A204.1 (cell line): ENCODE results near the gene PSMD3.

Experiments
- FAIRE-seq: peaks from 2 replicates; lab custom pipeline; 2012; peaks lifted over from hg19 to GRCh38; lab: Jason Lieb, UNC

The PSMD3 gene

DNA sequence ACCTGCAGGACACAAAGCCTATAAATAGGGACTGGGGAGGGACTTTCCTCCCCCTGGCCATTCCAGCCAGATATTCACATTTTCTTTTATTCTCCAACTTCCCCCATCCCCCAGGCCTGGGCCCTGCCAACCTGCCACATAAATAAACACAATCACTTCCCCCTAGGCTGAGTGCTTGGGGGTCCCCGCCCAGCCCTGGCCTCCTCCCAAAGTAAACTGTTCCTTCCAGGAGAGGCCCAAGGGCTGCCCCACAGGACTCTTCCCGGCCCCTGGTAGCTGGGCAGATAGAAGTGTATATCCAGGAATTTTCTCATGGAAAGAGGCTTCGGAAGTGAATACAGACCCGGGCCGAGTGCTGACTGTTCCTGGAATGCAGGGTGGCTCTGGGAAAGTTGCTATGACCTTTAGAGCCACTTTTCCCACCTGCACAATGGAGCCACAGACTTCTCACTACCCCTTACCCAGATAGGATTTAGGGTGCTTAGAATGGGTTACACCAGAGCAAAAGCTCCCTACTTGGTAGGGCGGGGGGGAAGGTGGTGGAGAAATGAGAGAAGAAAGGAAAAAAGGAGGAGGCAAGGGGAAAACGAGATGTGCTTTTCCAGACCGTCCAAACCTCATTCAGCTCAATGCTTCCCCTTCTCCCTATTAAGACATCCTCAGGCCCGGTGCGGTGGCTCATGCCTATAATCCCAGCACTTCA lies 43.1 kb downstream of the PSMD3 start:
- FAIRE-seq = no peak

DNA sequence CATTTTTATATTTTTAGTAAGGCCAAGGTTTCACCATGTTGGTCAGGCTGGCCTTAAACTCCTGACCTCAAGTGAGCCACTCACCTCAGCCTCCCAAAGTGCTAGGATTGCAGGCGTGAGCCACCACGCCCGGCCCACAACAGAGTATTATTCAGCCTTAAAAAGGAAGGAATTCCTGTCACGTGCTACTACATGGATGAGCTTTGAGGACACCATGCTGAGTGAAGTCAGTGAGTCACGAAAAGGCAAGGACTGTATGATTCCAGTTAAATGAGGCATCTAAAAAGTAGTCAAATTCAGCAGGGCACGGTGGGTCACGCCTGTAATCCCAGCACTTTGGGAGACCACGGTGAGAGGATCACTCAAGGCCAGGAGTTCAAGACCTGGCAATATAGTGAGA lies 44.3 kb downstream of the PSMD3 start:
- FAIRE-seq = no peak

DNA sequence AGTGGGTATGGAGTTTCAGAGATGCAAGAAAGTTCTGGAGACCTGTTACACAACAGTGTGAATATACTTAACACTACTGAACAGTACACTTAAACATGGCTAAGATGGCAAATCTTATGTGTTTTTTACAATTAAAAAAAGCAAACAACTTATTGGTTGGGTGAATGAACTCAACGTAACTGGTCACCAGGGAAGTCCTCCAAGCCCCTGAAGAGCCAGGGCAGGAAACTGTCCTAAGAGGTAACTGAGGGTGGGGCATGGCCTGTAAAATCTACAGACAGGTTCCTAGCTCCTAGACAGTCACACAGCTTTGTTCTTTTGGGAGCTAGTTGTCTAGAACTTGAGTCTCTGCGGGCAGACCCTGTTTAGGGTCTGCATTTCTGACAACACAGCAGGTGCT lies 45.0 kb downstream of the PSMD3 start:
- no peak for FAIRE-seq

DNA sequence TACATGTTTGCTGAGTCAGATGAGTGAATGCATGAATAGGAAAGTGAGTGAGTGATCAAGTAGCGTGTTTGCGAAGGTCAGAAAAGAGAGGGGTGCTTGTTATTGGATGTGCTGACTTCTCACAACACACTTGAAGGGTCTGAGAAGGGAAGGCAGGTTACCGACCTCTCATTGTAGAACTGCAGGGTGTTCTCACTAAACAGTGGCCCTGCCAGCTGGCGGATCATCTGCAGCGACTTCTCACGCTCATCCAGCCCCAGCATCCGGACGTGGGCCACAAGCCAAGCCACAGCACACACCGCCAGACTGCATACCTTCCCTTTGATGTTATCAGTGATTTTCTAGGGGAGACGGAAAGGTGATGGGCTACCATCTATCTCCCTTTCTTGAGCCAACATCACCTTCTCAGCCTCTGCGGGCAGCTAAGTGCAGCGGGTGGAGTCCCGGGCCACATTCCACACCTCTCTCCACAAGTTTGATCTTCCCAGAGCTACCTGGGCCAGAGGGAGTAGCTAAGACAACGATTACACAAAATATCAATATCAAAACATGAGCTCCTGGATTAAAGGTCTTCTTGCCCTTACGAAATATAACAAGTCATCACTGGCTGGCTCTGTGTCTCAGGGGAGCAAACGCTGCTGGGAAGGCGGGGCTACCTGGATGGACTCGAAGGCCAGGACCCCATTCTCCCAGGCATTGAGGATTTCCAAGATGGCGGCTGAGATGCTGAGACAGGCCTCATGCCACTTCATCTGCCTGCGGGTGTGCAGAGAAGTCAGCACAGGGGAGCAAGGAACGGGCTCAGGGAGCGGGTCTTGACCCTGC lies 45.6 kb downstream of the PSMD3 start:
- no peak for FAIRE-seq

GRCh38 chr17:40026816-40027613 lies 46.4 kb downstream of the PSMD3 start:
- no peak for FAIRE-seq

- FAIRE-seq = no peak
Observed at GRCh38 chr17:40027614-40028012, 47.0 kb downstream of the PSMD3 start.

DNA sequence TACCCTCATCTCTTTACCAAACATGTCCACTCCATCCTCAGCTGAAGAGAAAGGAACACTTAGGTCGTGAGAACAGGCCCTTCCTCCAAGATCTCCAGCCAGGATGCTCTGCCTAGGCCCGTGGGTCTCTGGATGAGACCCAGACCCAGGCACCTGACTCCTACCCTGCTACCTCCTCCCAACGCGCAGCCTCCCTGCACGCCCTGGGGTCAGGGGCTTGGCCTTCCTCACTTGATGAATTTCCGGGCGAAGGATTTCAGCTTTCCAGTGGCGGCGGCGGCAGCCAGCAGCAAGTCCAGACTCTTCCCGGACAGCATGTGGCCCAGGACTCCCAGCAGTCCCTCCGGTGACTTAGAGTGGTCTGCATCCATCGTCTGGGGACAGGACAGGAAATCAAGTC lies 48.0 kb downstream of the PSMD3 start:
- FAIRE-seq = no peak

GRCh38 chr17:40031706-40032105 lies 51.1 kb downstream of the PSMD3 start:
- FAIRE-seq = no peak

- FAIRE-seq = no peak
Observed at GRCh38 chr17:40032322-40033320, 52.0 kb downstream of the PSMD3 start.

DNA sequence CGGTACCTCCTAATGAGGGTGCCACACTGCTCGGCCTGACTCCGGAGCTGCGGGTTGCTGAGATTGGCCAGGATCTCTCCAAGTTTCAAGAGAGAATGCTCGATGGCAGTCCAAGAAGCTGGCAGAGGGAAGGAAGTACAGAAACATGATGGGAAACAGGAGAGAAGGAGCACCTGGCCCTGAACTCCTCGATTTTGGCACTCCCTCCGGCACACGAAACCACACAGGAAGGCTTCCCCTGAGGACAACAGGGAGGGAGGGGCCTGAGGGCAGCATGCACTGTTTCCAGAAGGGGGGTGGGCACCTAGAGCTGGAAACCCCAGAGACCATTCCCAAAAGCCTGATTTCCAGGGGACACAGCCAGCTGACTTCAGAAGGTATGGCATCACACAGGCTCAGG lies 52.7 kb downstream of the PSMD3 start:
- FAIRE-seq = no peak

- FAIRE-seq = no peak
Observed at GRCh38 chr17:40034426-40035161, 54.0 kb downstream of the PSMD3 start.

- no peak for FAIRE-seq
Observed at GRCh38 chr17:40035162-40035559, 54.6 kb downstream of the PSMD3 start.

- FAIRE-seq = peak; percentile 62
Observed at GRCh38 chr17:40038882-40039513, 58.4 kb downstream of the PSMD3 start.

- FAIRE-seq = no peak
Observed at GRCh38 chr17:40041196-40041595, 60.6 kb downstream of the PSMD3 start.
